ENCODE measurements around the gene EIF5A.

EIF5A gene

GRCh38 chr17:7314719-7315569 is 7.5 kb downstream of the EIF5A start, which contains the start of gene GPS2:
GPS2 (minus strand) TSS chr17:7315360; CDS start chr17:7315052, 308 bp downstream.
- peak within 1 kb of the TSS; percentile 77 for H3K4me3 ChIP-seq (ENCODE audit: low read length)
- no peak for TF ChIP-seq CTCF (conservative IDR thresholded peaks at IDR 0.05; ENCODE audit: low read depth, low read length)
- no peak for DNase-seq (ENCODE audit: low read depth)

DNA sequence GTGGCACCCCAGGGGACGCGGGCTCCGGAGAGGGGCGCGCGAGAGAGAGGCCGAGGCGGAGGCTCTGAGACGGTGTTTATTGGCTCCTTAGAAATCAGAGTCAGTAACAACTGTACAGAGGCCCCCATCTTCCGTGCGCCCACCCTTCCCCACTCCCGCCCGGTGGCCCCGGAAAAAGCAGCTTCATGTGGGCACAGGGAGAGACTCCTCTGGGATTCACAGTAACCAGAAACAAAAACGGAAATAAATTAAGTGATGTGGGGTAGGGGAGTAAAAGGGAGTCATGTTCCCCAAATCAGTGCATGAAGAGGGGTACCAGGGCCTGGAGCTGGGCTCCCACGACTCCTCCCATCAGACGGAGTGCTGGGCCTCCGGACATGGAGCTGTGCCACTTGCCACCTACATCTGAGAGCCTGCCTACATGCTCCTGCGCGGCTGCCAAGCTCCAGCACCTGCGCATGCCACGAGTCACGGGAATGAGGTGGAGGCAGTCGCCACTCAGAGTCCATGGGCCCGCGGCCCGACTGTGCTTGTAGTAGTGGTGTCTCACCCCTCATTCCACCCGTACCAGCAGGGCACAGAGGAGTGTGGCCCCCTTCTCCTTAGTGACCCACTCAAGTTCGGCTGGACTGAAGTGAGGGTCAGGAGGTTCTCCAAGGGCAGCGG is 8.3 kb downstream of the EIF5A start:
- no peak for TF ChIP-seq CTCF (conservative IDR thresholded peaks at IDR 0.05; ENCODE audit: low read depth, low read length)
- peak overlapping the region; percentile 77 for H3K4me3 ChIP-seq (ENCODE audit: low read length)
- DNase-seq (ENCODE audit: low read depth) = no peak

- no peak overlapping the region for H3K4me3 ChIP-seq (ENCODE audit: low read length)
- DNase-seq (ENCODE audit: low read depth) = no peak
- no peak for TF ChIP-seq CTCF (conservative IDR thresholded peaks at IDR 0.05; ENCODE audit: low read depth, low read length)
These were observed 9.9 kb downstream of the EIF5A start for GRCh38 chr17:7317161-7317803.

- no peak for DNase-seq (ENCODE audit: low read depth)
These were observed 10.9 kb downstream of the EIF5A start for GRCh38 chr17:7318121-7318860.

GRCh38 chr17:7321466-7321865 is 14.0 kb downstream of the EIF5A start:
- no peak overlapping the region for H3K4me3 ChIP-seq (ENCODE audit: low read length)
- DNase-seq (ENCODE audit: low read depth) = no peak
- no peak for TF ChIP-seq CTCF (conservative IDR thresholded peaks at IDR 0.05; ENCODE audit: low read depth, low read length)

More at GRCh38 chr17:7318121-7318860, 10.9 kb downstream of the EIF5A start:
- no peak for TF ChIP-seq CTCF (conservative IDR thresholded peaks at IDR 0.05; ENCODE audit: low read depth, low read length)
- H3K4me3 ChIP-seq (ENCODE audit: low read length) = no peak overlapping the region

DNA sequence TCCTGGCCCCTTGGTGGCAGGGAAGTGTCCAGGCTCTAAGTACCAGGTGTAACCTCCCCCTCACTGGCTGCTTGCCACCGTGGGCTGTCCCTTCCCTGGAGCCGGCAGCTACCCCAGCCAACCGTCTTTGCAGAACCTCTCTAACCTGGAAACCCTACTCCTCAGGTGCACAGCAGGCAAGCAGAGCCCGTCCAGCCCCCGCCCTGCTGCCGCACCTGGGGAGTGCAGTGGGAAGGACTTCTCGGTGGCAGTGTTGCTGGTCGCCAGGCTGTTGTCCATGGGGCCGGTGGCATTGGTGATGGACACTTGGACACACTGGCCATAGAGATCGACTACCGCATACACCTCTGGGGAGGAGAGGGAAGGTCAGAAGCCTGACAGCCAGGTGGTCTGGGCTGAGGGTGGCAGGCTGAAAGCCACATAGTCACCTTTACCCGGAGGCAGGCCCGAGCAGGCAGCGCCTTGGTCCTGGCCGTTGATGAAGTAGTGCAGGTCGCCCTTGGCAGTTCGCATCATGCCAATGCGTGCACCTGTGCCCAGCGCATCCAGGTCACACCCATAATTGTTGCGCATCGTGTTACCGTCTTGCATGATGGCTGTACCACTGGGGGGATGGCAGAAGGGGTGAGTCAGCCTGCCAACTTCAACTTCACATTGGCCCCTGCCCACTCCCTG is 15.2 kb downstream of the EIF5A start:
- no peak overlapping the region for H3K4me3 ChIP-seq (ENCODE audit: low read length)
- no peak for TF ChIP-seq CTCF (conservative IDR thresholded peaks at IDR 0.05; ENCODE audit: low read depth, low read length)
- DNase-seq (ENCODE audit: low read depth) = no peak
